ENCODE results near the gene ADD1.

GRCh38 chr4:2832981-2833670 is 10.5 kb upstream of the ADD1 start:
- TF ChIP-seq CTCF (IDR thresholded peaks at IDR 0.05; ENCODE audit: low read depth, low read length, poor library complexity, severe bottlenecking), result no peak
- TF ChIP-seq EZH2phosphoT487 (IDR thresholded peaks at IDR 0.05; ENCODE audit: borderline replicate concordance, low read length), result no peak

All from DOHH2 (cell line).